HG02840 (cell line): ENCODE measurements around the gene SELPLG.
"Not testable (repeated sequence)": the region's sequence is repeated elsewhere in the genome, so short reads cannot be mapped to it uniquely, and the experiment has no call there.

ENCODE experiments used
- ATAC-seq: cut with Tn5 transposase; IDR thresholded peaks from one replicate; pipeline ENCODE4 v1.9.1; 2021; ENCODE audit warnings: mild to moderate bottlenecking, moderate library complexity, moderate number of reproducible peaks; ENCODE audit not compliant: unreplicated experiment, low FRiP score

SELPLG gene, protein sequence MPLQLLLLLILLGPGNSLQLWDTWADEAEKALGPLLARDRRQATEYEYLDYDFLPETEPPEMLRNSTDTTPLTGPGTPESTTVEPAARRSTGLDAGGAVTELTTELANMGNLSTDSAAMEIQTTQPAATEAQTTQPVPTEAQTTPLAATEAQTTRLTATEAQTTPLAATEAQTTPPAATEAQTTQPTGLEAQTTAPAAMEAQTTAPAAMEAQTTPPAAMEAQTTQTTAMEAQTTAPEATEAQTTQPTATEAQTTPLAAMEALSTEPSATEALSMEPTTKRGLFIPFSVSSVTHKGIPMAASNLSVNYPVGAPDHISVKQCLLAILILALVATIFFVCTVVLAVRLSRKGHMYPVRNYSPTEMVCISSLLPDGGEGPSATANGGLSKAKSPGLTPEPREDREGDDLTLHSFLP

DNA sequence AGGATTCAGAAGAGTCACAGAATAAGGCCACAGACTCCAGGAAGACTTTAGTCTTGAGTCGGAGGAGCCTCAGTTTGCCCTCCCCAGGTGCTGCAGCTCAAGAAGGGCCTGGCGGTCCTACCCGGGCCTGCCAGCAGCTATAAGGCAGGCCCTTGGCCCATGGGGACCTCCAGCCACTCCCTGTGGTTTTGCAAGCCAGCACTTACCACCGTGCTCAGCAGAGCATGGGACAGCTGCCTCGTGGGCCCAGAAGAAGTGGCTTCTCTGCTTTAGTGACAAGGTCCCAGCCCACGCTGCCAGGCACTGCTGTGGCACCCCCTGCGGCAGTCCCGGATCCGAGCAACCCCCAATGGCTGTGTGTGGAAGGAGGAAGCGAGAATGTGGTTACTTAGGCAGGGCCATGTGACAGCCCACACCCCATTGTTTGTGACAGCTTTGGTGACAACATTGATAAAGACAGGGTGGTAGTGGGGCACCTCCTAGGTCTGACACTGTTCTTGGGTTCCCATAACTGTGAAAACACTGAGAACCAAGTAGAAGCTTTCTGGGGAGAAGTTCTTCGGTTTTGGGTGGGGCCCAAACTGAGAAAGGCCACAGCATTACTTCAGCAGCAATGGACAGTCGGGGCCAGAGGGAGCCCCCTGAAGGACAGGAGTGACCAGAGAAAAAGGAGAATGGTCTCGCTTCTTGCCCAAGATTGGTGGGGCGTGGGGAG, at the start of gene SELPLG:
Gene SELPLG, minus strand, starts transcription at position 361 of the 715 bp plus-strand sequence. CDS start 9,587 bp downstream, outside the sequence.
- ATAC-seq: peak; percentile 51

DNA sequence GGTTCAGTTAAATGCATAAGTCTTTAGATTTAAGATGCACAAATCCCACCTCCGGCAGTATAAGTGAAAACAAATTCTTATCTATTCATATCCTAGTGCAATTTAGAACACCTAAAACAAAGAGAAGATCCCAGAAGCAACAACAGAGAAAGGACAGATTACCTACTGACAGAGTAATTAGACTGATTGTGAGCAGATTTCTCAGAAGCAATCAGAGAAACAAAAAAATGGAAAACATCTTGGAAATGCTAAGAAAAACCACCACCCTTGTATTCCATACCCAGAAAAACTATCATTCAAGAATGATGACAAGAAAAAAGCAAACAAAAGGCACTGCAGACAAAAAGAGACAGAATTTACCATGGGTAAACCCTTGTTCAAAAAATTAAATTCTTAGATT, 47.6 kb upstream of the SELPLG start:
- ATAC-seq: no peak

DNA sequence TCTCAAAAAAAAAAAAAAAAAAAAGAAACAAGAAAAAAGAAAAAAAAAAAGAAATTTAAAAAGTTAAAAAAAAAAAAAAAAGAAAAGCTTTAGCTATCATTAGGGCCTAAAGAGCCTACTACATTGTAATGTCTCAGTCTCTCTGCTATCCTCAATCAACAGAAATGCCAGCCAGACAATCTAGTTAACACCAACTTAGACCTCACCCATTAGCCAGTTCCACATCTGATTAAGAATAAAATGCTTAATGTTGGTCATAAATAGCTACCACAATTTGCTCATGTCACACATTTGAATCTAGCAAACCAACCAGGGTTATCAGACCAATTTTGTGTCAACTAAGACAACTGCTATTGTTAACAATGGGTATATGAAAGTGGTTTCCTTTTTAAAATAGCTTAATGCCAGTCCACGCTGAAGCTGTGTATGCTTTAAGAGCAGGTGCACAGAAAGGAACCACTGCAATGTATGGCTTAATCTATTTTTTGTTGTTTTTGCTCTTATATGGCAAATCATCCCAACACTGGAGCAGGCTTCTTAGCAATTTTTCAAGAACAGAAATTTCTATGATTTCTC, 45.5 kb upstream of the SELPLG start:
- ATAC-seq: no peak

DNA sequence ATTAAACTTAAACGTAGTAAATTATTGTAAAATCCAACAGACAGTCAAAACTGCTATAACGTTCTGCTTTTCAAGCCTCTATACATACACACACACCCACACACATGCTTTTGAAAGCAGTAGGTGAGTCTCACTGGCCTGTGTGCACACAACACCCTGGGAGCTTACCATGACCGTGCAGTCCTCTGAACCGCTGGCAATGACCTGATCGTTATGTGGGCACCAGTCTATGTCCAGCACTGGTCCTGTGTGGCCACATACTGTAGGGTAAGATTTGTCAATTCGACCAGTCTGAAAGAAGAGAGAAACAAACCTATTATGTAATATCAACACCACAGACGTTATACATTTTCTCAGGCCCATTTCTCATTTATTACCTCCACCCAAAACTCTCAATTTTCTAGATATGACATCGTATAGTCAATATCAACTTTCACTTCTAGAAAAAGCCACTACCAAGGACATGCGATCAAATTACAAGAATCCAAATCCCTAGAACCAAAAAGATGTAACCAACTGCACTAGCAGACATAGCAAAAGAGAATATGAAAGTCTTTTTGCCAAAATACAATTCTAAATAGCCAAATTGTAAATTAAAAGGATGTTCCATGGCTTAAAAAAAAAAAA, 44.5 kb upstream of the SELPLG start:
- no peak for ATAC-seq

DNA sequence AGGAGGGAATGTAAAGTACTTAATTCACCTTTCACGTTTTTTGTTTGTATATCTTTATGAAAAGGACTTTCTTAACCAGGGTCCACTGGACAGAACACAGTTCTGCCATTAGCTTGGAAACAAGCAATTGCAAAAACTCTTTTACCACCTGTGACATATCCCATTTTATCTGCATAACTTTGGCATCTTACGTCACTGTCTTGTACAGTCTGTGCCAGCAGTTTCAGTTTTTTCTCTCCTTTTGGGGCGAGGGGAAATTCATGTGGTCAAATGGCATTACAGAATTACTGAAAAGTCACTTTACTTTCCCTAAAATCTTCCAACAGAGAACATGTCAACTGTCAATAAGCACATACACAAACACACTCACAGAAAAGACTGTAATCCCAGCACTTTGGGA, 43.7 kb upstream of the SELPLG start:
- no peak for ATAC-seq

DNA sequence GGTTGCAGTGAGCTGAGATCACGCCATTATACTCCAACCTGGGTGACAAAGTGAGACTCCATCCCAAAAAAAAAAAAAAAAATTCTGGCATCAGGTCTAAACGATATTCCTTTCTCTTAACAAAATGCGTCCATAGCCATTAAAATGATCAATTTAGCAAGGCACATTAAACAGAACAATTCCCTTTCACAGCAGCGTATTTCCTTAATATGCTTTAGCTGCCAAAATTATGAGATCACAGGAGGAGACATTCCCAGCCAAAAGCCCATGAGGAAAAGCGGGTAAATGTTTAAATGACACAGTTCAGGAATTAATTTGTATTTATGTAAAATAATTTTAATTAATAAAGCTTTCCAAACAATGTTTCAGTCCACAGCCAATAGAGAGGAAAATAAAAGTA, 43.0 kb upstream of the SELPLG start:
- ATAC-seq: no peak

DNA sequence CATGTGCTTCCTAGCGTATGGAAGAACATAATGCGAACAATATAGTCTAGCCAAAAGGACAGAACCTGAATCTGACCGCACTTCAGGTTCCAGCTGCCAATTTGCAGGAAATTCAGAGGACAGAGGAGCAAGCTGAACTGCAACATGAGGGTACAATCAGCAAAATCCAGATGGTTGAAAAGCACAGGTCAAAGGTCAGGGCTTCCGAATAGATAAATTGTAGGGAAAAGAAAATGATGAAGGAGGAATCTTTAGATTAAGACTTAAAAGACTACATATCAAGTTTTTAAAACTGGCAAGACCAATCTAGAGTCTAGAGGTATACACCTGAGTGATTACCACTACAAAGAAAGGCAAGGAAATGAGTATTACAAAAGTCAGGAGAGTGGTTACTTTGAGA, 42.1 kb upstream of the SELPLG start:
- no peak for ATAC-seq

DNA sequence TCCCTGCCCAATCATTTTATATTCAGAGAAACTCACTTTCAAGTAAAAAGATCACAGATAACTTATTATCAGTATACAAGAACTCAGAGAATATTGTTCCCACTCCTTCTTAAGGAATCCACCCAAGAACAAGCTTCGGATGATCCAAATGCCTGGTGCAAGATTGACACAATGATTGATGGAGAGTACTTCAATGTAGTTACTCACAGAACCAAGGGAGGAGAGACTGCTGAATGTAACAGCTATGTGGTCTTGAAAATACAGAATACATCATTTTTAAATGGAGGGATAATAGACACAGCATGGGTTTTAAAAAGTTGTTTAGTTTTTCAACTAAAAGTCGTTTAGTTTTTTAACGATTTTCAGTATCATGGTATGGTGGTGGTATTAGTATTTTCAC, 38.4 kb upstream of the SELPLG start:
- no peak for ATAC-seq

DNA sequence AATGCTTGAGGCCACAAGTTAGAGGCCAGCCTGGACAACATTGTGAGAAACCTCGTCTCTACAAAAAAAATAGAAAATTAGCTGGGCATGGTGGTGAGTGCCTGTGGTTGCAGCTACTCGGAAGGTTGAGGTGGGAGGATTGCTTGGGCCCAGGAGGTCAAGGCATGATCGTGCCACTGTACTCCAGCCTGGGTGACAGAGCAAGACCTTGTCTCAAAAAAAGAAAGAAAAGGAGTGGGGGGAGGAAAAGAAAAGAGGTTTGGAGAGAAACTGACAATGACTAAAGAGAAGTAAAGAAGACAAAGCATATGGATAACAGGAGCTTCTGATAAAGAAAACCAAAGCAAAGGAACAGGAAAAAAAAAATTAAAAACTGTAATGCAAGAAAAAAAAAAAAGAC, 37.4 kb upstream of the SELPLG start:
- no peak for ATAC-seq

DNA sequence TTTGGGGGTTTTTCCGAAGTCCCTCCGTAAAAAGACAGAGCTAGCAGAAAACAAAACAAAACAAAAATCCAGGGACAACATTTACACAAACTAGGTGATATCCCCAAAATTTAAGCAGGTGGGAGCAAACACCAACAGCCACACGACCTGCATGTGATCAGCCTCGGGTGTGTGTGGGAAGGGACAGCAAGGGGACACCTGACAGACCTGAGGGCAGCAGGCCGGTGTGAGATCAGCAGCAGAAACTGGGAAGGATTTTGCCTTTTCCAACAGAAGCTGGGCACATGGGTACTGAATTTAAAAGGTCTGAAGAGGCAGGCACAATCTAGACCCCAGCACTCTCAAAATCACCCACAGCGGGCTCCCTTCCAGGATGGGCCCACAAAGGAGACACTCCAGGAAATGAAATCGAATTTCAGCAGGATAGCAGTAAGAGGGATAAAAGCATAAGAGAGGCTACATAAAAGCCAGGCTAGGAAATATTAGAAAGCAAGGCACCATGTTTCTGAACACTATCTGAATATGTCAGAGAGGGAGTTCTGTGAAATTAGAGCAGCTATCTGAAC, 36.5 kb upstream of the SELPLG start:
- no peak for ATAC-seq

DNA sequence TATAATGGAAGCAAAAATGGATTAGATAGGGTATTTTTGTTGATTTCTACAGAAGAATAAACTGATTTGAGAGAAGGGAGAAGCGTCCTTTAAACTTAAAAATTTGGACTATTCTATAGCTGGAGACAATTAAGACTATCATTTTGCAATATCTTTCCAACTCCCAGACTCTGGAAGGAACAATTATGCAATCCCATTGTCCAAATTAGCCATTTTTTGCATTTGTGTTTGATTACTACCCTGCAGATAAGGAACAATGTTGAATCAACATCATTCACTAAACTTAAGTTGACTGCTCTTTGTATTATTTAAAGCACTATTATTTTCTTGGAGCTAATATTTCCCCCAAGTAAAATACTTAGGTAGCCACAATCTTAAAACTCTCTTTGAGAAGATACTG, 34.8 kb upstream of the SELPLG start:
- no peak for ATAC-seq

DNA sequence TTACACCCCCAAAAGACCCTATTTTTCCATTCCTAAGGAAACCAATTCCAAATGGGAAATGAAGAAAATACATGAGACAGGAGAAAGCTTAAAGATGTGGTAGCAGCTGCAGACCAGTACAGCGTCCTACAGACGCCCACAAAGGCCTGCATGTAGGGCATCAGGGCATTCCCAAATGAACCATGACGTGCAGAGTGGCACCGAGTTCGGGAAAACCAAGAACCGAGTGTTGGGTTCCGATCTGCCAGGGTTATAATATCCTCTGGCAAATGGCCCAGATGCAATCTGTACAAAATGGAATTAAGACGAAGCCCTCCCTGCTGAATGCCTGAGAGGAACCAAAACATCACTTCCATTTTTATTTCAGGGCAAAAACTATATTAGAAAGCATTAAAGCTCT, 34.4 kb upstream of the SELPLG start:
- no peak for ATAC-seq

DNA sequence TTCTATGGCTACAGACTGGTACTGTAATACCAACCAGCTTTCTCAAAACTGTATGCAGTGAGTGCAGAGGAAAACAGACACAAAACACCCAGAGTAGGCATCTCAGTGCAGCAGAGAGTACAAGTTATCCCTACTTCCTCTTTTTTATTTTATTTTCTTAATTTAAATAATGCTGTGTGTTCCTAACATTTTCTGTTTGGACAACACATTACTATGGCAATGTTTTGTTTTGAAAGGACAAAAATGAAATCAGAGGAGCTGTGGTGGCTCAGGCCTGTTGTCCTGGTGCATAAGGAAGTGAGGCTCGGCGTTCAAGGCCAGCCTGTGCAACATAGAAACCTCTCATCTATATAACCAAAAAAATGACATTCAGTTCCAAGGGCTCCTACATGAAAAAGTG, 33.7 kb upstream of the SELPLG start:
- ATAC-seq: no peak

DNA sequence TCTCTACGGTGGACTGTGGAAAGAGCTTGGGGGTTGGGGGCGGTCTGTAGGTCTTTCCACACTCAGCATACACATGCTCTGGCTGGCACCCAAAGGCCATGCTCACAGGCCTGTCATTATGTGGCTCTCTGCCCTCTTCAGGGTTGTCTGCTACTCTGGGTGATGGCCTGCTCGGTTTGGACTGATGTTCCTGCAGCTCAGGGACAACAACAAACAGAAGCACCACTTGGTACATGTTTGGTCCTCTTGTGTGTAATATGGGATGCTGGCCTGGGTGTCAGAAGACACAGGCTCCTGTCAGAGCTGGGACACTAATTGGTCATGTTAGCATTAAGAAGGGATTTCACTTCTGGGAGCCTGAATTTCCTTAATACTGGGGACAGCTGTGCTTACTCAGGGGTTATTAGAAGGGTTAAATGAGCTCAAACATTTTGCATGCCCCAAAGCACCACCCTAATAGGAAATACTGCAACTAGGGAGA, 32.7 kb upstream of the SELPLG start:
- ATAC-seq: no peak

DNA sequence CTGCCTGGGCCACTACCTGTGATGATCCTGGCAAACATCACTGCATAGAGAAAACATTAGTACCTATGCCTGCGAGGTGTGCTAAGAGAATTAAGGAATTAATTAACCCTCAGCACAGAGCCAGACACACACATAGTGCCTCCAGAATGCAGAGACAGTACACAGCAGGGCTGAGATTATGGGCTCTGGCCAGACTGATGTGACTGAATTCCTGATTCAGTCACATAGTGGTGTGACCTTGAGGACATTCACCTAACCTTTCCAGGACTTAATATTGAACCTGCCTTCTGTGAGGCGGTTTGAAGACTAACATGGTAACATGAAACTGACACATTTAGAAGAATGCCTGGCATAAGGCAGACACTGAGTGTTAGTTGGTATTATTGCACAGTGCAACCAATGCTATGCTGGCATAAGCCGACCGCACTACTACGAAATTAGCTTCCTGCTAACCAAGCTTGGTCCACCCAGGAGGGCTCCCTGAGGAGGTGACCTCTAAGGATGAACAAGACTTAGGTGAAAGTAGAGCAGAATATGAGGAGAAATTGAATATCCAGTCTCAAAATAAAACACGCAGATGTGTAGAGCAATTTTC, 32.0 kb upstream of the SELPLG start:
- ATAC-seq: no peak

DNA sequence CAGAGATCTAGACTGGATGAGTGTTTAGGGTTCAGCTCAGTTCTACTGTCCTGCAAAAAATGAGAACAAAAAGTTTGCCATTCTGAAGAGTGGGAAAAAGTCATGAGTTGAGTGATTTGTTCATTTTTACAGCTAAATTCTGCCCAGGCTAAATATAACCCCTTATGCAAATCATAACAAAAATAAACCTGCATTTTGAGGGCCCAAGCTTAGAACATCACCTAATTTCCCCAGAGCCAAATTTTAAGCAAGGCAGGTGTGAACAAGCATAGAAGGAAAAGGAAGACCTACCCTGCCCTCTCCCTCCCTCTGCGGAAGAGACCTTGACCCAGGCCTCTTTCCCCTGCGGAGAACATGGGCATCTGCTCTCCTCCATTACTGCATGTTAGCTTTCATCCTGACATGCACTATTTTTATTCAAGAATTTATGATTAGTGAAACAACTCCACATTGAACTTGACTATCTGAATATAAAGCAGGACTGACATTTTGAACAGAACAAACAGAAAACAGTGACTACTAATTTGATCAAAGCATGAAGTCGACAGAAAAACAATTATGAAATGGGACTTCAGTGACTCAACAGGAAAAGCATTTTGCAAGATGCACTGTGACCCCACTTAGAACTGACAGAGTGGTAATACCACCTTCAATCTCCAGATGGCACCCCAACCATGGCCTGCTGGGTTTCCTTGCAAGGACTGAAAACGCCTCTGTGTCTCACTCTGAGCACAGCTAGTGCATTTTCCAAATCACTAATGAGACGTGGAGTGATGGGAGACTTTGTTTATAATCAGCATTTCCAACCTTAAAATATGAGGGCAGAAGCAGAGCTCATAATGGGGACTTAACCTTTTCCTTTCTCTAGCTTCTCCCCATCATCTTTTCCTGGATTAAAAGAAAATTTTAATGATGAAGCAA, 30.9 kb upstream of the SELPLG start:
- ATAC-seq: peak; percentile 76

DNA sequence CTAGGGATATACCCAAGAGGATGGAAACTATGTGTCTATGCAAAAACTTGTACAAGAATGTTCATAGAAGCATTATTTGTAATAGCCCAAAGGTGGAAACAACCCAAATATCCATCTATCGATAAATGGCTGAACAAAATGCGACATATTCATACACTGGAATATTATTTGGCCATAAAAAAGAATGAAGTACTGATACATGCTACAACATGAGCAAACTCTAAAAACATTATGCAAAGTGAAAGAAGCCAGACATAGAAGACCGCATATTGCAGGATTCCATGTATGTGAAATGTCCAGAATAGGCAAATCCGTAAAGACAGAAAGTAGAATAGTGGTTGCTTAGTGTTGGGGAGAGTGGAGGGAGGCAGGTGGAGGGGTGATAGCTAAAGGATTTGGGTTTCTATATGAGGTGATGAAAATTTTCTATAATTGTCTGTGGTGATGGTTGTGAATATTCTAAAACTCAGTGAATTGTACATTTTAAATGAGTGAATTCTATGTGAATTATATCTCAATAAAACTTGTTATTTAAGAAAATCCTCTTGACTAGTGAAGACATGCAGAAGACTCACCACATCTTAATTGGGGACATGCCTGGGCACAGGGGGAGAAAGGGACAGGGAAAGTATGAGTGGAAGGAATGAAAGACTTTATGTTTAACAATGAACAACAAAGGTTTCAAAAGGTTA, 29.8 kb upstream of the SELPLG start:
- no peak for ATAC-seq

DNA sequence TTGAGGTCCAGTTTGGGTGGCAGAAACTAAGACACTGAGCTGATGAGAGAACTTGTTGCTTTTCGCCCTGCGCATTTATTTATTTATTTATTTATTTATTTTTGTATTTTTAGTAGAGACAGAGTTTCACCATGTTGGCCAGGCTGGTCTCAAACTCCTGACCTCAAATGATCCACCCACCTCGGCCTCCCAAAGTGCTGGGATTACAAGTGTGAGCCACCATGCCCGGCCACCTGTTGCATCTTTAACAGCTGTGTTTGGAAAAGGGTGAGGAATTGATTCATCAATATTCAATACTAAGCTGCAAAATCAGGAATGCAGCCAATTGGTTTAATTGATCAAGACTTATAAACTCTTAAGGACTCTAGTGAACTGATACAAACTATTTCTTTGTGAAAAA, 24.4 kb upstream of the SELPLG start:
- ATAC-seq: not testable (repeated sequence)
